IMR-90 (cell line): Measurements from ENCODE around the gene KRT8. TPM values are rescaled to one million over a fixed set of nuclear protein-coding genes. Genes with fewer than 3 reads are reported as not detected.

Source experiments
- ATAC-seq: fragments of 200-7000 bp; cut with Tn5 transposase; 2 replicates; pipeline ENCODE4 v1.9.1; 2020; ENCODE audit warnings: low read depth, mild to moderate bottlenecking, moderate library complexity
- BruUV-seq: library from RNA; stranded (reverse); fragments of 400-500 nt; replicated peaks from 2 replicates; lab custom pipeline; 2021; lab: Mats Ljungman, UMichigan
- CTCF ChIA-PET: fragments of 300-600 bp; formaldehyde crosslinking; extraction: SDS; loops from one replicate; lab custom pipeline; 2021; ENCODE audit warnings: antibody characterized with exemption; lab: Yijun Ruan, JAX
- POLR2A ChIA-PET: fragments of 300-600 bp; sonication (Branson Sonifier 250); formaldehyde crosslinking; loops from one replicate; lab custom pipeline; 2022; ENCODE audit warnings: antibody characterized with exemption; ENCODE audit not compliant: unreplicated experiment; lab: Charles Lee
- DNase-seq: peaks from one replicate; pipeline ENCODE4 v3.0.0; 2013
- H2AFZ ChIP-seq: replicated peaks from 2 replicates; pipeline ENCODE3; 2013; ENCODE audit warnings: low read length, mild to moderate bottlenecking; ENCODE audit not compliant: poor library complexity
- H2AK5ac ChIP-seq: 2 replicates; pipeline ENCODE4 v1.6.1; 2013; ENCODE audit warnings: low read depth, low read length, inconsistent platforms
- H2AK9ac ChIP-seq: replicated peaks from 2 replicates; pipeline ENCODE3; 2013; ENCODE audit warnings: mild to moderate bottlenecking, low read depth, low read length, moderate library complexity; ENCODE audit not compliant: poor library complexity
- H2BK120ac ChIP-seq: 2 replicates; pipeline ENCODE4 v1.6.1; 2013; ENCODE audit warnings: low read depth, low read length, inconsistent platforms
- H2BK15ac ChIP-seq: 3 replicates; pipeline ENCODE4 v1.6.1; 2013; ENCODE audit warnings: low read depth, low read length, inconsistent platforms
- H2BK20ac ChIP-seq: 2 replicates; pipeline ENCODE4 v1.6.1; 2013; ENCODE audit warnings: low read depth, mild to moderate bottlenecking, inconsistent platforms, low read length, moderate library complexity
- H2BK5ac ChIP-seq: 2 replicates; pipeline ENCODE4 v1.6.1; 2013; ENCODE audit warnings: mild to moderate bottlenecking, low read depth, low read length, inconsistent platforms; ENCODE audit not compliant: poor library complexity, severe bottlenecking
- H3K14ac ChIP-seq: replicated peaks from 2 replicates; pipeline ENCODE4 v1.6.1; 2013; ENCODE audit warnings: low read depth, low read length, inconsistent platforms
- H3K18ac ChIP-seq: 2 replicates; pipeline ENCODE4 v1.6.1; 2013; ENCODE audit warnings: low read depth, low read length, control low read depth
- H3K23ac ChIP-seq: 2 replicates; pipeline ENCODE4 v1.6.1; 2013; ENCODE audit warnings: low read depth, low read length, inconsistent platforms
- H3K27ac ChIP-seq: 2 replicates; pipeline ENCODE4 v1.5.1; 2013; ENCODE audit warnings: mild to moderate bottlenecking, control low read depth, low read length; ENCODE audit not compliant: insufficient read depth
- H3K27me3 ChIP-seq: 2 replicates; pipeline ENCODE4 v1.6.1; 2013; ENCODE audit warnings: low read length; ENCODE audit not compliant: control insufficient read depth, insufficient read depth
- H3K36me3 ChIP-seq: 2 replicates; pipeline ENCODE4 v1.6.1; 2013; ENCODE audit warnings: low read length, mixed read lengths; ENCODE audit not compliant: control insufficient read depth, insufficient read depth
- H3K4ac ChIP-seq: 2 replicates; pipeline ENCODE4 v1.6.1; 2013; ENCODE audit warnings: low read depth, low read length, inconsistent platforms
- H3K4me1 ChIP-seq: 2 replicates; pipeline ENCODE4 v1.6.1; 2013; ENCODE audit warnings: low read length, mixed read lengths; ENCODE audit not compliant: control insufficient read depth, insufficient read depth
- H3K4me2 ChIP-seq: 2 replicates; pipeline ENCODE4 v1.6.1; 2013; ENCODE audit warnings: low read depth, mild to moderate bottlenecking, control low read depth, low read length, moderate library complexity
- H3K4me3 ChIP-seq: 2 replicates; pipeline ENCODE4 v1.5.1; 2013; ENCODE audit warnings: low read depth, mild to moderate bottlenecking, control low read depth, low read length, moderate library complexity; ENCODE audit not compliant: insufficient read depth
- H3K56ac ChIP-seq: 2 replicates; pipeline ENCODE4 v1.6.1; 2013; ENCODE audit warnings: low read length, inconsistent platforms; ENCODE audit not compliant: insufficient read depth; ENCODE audit errors: extremely low read depth
- H3K79me1 ChIP-seq, 2 experiments: 2 replicates each; pipeline ENCODE4 v1.6.1; 2013; ENCODE audit warnings: low read length in 2 of 2, inconsistent platforms in 1 of 2, low read depth in 1 of 2
- H3K9ac ChIP-seq: 2 replicates; pipeline ENCODE4 v1.6.1; 2013; ENCODE audit warnings: low read depth, low read length, control low read depth
- H3K9me1 ChIP-seq: 2 replicates; pipeline ENCODE4 v1.6.1; 2013; ENCODE audit warnings: low read length, inconsistent platforms; ENCODE audit not compliant: insufficient read depth
- H3K9me3 ChIP-seq: 2 replicates; pipeline ENCODE4 v1.6.1; 2013; ENCODE audit warnings: low read length; ENCODE audit not compliant: control insufficient read depth, insufficient read depth
- H4K20me1 ChIP-seq: 2 replicates; pipeline ENCODE4 v1.6.1; 2013; ENCODE audit warnings: low read length, inconsistent platforms; ENCODE audit not compliant: insufficient read depth
- H4K5ac ChIP-seq: 2 replicates; pipeline ENCODE4 v1.6.1; 2013; ENCODE audit warnings: mild to moderate bottlenecking, low read depth, low read length, control low read depth
- H4K8ac ChIP-seq, 2 experiments: 2 replicates each; pipeline ENCODE4 v1.6.1; 2013; ENCODE audit warnings: low read depth in 2 of 2, low read length in 2 of 2, control low read depth in 1 of 2, inconsistent platforms in 1 of 2
- H4K91ac ChIP-seq: 2 replicates; pipeline ENCODE4 v1.6.1; 2013; ENCODE audit warnings: low read depth, low read length, inconsistent platforms; ENCODE audit not compliant: insufficient read depth
- BHLHE40 ChIP-seq: fragments of 150-350 bp; IDR thresholded peaks from 2 replicates; pipeline ENCODE4 v1.6.1; 2016; ENCODE audit warnings: mild to moderate bottlenecking, low read depth, low read length
- CEBPB ChIP-seq: IDR thresholded peaks from 2 replicates; pipeline ENCODE4 v1.6.1; 2012; ENCODE audit warnings: low read depth, low read length, improper control_type of control experiment
- CHD1 ChIP-seq: IDR thresholded peaks from 2 replicates; pipeline ENCODE4 v1.6.1; 2012; ENCODE audit warnings: low read depth, low read length, improper control_type of control experiment
- CTCF ChIP-seq: conservative IDR thresholded peaks from 2 replicates; pipeline ENCODE4 v1.5.1; 2012; ENCODE audit warnings: mild to moderate bottlenecking, low read depth, low read length, improper control_type of control experiment
- ELK1 ChIP-seq: fragments of 150-350 bp; IDR thresholded peaks from 2 replicates; pipeline ENCODE4 v1.6.1; 2016; ENCODE audit warnings: low read depth, mild to moderate bottlenecking, low read length, moderate library complexity, borderline replicate concordance
- FOS ChIP-seq: fragments of 150-350 bp; IDR thresholded peaks from 2 replicates; pipeline ENCODE4 v1.6.1; 2016; ENCODE audit warnings: low read depth, low read length
- MAFK ChIP-seq: IDR thresholded peaks from 2 replicates; pipeline ENCODE4 v1.6.1; 2012; ENCODE audit warnings: low read depth, low read length, improper control_type of control experiment
- MAZ ChIP-seq: IDR thresholded peaks from 2 replicates; pipeline ENCODE4 v1.6.1; 2012; ENCODE audit warnings: low read depth, mild to moderate bottlenecking, low read length, improper control_type of control experiment, moderate library complexity, borderline replicate concordance
- MXI1 ChIP-seq: IDR thresholded peaks from 2 replicates; pipeline ENCODE4 v1.6.1; 2012; ENCODE audit warnings: low read depth, mild to moderate bottlenecking, low read length, moderate library complexity, borderline replicate concordance
- NFE2L2 ChIP-seq: fragments of 150-350 bp; IDR thresholded peaks from 2 replicates; pipeline ENCODE4 v1.6.1; 2016; ENCODE audit warnings: low read depth, mild to moderate bottlenecking, low read length
- POLR2A ChIP-seq: IDR thresholded peaks from 2 replicates; pipeline ENCODE4 v1.6.1; 2012; ENCODE audit warnings: mild to moderate bottlenecking, low read depth, low read length
- RAD21 ChIP-seq: IDR thresholded peaks from 2 replicates; pipeline ENCODE4 v1.6.1; 2012; ENCODE audit warnings: low read length, improper control_type of control experiment
- RCOR1 ChIP-seq: IDR thresholded peaks from 2 replicates; pipeline ENCODE4 v1.6.1; 2012; ENCODE audit warnings: mild to moderate bottlenecking, low read length, improper control_type of control experiment; ENCODE audit not compliant: insufficient replicate concordance
- RFX5 ChIP-seq: IDR thresholded peaks from 2 replicates; pipeline ENCODE4 v1.8.0; 2012; ENCODE audit warnings: low read depth, mild to moderate bottlenecking, low read length, moderate library complexity
- SMC3 ChIP-seq: fragments of 150-350 bp; IDR thresholded peaks from 2 replicates; pipeline ENCODE4 v1.6.1; 2016; ENCODE audit warnings: low read depth, mild to moderate bottlenecking, antibody characterized with exemption, low read length, moderate library complexity
- USF2 ChIP-seq: fragments of 150-350 bp; IDR thresholded peaks from 2 replicates; pipeline ENCODE4 v1.6.1; 2017; ENCODE audit warnings: mild to moderate bottlenecking, antibody characterized with exemption, low read length, low read depth
- WGBS, 2 experiments: methylation state at CpG; one replicate each; pipeline versions ENCODE4 v1.1.5 to v1.1.7; 2013; ENCODE audit warnings: missing lambda C conversion rate in 2 of 2; ENCODE audit not compliant: insufficient read length in 1 of 2; ENCODE audit errors: extremely low coverage in 2 of 2; 5-methylcytosine and 5-hydroxymethylcytosine counted together
- dilution Hi-C: fragments of 300-500 bp; cut with HindIII; formaldehyde crosslinking; loops from one replicate; pipeline ENCODE4 v1.14.3; 2018; ENCODE audit warnings: low sequenced_read_pairs; ENCODE audit not compliant: unreplicated experiment
- in situ Hi-C: fragments of 300-500 bp; cut with MboI; formaldehyde crosslinking; loops from 3 replicates; pipeline ENCODE4 v1.14.3; 2019; ENCODE audit warnings: low sequenced_read_pairs, inconsistent platforms, mixed read lengths
- intact Hi-C: fragments of 100-400 bp; cut with micrococcal nuclease; formaldehyde crosslinking; loops from 2 replicates; pipeline ENCODE4 v1.10.0; 2022
- polyA plus RNA-seq, 3 experiments: library from polyadenylated mRNA; depleted of rRNA; stranded (reverse); fragments of >200 nt; gene quantifications; 2 replicates each; pipeline ENCODE4 v1.2.3, GENCODE V29; 2012; ENCODE audit warnings: low replicate concordance in 1 of 3
- total RNA-seq: library from RNA; depleted of rRNA; stranded (reverse); fragments of >200 nt; gene quantifications from 2 replicates; pipeline ENCODE4 v1.2.3, GENCODE V29; 2012

Gene KRT8
- total and polyA plus RNA-seq, 2 of the 4 experiments (the other 2 are of a cell fraction), result 10.9 to 39.3 TPM

DNA sequence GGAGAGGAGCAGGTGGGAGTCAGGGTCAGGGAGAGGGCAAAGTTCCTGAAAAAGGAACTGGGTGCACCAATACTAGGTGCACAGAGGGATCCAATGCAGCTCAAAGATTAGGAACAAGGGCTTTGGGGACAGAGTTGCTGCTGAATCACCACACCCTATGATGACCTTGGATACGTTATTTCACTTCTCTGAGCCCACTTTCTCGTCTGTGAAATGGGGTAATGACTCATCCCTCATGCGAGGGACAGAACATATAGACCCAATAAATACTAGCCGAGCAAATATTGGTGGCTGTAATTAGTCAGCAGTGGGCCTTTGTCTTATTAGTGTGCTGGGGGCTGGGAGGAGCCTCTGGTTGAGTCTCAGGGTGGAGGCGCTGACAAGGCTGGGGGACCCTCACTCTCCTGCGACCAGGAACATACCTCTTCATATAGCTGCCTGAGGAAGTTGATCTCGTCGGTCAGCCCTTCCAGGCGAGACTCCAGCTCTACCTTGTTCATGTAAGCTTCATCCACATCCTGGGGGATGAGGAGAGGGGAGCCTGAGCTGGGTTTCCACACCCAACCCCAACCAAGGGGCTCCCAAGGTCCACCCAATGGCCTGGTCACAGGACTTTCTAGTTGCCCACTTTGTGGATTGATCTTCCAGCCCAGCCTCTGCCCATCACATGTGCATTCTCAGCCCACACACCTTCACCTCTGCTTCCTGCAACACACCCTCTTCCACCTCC is 4.5 kb downstream of the KRT8 start:
- no peak overlapping the region for H2AK9ac ChIP-seq
- ChIA-PET CTCF (no interaction called here), POLR2A (no interaction called here)
- H3K9ac ChIP-seq, result no peak overlapping the region
- H2AK5ac ChIP-seq, result no peak overlapping the region
- no peak overlapping the region for H2BK120ac ChIP-seq
- H2BK5ac ChIP-seq, result no peak overlapping the region
- DNase-seq, result no peak
- intact Hi-C loops, result no loop called here
- H3K4ac ChIP-seq, result no peak overlapping the region
- H2BK15ac ChIP-seq, result no peak overlapping the region
- in situ Hi-C loops, result no loop called here
- H2BK20ac ChIP-seq, result no peak overlapping the region
- H3K4me1 ChIP-seq, result peaks cover 8% of the 10 kb centered on the region; the same call in 1 of the 2 replicates
- no TSS peak for BruUV-seq
- H3K4me3 ChIP-seq, result no peak overlapping the region
- H3K18ac ChIP-seq, result no peak overlapping the region
- H3K27ac ChIP-seq, result no peak overlapping the region
- H4K8ac ChIP-seq, result no peak overlapping the region
- no peak overlapping the region for H3K4me2 ChIP-seq
- H3K9me1 ChIP-seq, result peaks cover 4% of the 10 kb centered on the region; the same call in 1 of the 2 replicates
- H4K5ac ChIP-seq, result no peak overlapping the region
- peaks cover 7% of the 10 kb centered on the region for H3K36me3 ChIP-seq
- no peaks in the 10 kb centered on the region for H3K79me1 ChIP-seq
- no peak overlapping the region for H3K23ac ChIP-seq
- H3K9me3 ChIP-seq, result no peaks in the 10 kb centered on the region
- no peak overlapping the region for H2AFZ ChIP-seq
- ATAC-seq, result no peak
- TF ChIP-seq MXI1 (no peak), NFE2L2 (no peak), POLR2A (no peak), MAFK (no peak), CTCF (no peak), BHLHE40 (no peak), USF2 (no peak), RAD21 (no peak), MAZ (no peak), FOS (no peak), SMC3 (no peak), CEBPB (no peak), ELK1 (no peak), RCOR1 (no peak), RFX5 (no peak), CHD1 (no peak)
- H3K56ac ChIP-seq, result no peak overlapping the region
- H4K20me1 ChIP-seq, result no peaks in the 10 kb centered on the region
- peaks cover 1% of the 10 kb centered on the region; the same call in 1 of the 2 replicates for H3K27me3 ChIP-seq
- H3K14ac ChIP-seq, result no peak overlapping the region
- dilution Hi-C loops, result no loop called here
- no peak overlapping the region for H4K91ac ChIP-seq
- WGBS, 2 experiments, result no CpG with 5 or more reads among the region's 9 CpGs
